ENCODE results near the gene NKAIN4. TPM values are rescaled to one million over a fixed set of nuclear protein-coding genes. Genes with fewer than 3 reads are reported as not detected.

NKAIN4 gene
- total RNA-seq, 1 donor from 2014 or later: 10.2 TPM

DNA sequence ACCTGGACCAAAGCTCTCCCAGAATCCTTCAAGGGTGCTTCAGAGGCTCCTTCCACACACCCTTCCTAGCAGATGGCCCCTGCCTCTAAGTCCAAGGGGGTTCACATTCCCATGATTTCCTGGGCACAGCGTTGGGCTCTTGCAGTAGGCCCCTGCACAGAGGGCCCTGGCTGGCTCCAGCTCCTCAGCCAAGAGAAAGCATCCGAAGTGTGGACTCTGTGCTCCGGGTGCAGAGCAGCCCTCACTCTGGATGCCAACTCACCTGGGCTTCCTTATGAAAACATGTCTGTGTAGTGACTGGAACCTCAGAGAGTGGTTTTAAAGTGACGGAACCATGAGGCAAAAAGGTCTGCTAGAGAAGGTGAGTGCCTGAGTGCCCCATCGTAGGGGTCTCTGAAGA lies 49.9 kb downstream of the NKAIN4 start:
- TF ChIP-seq CTCF (conservative IDR thresholded peaks at IDR 0.05): no peak
- no peaks in the 10 kb centered on the region for H3K4me1 Mint-ChIP-seq (ENCODE audit: unreplicated experiment)
- H3K27me3 Mint-ChIP-seq: no peaks in the 10 kb centered on the region
- H3K9me3 Mint-ChIP-seq: no peaks in the 10 kb centered on the region
- H3K4me3 Mint-ChIP-seq: no peak overlapping the region
- peaks cover 18% of the 10 kb centered on the region for H3K36me3 Mint-ChIP-seq
- no peak for DNase-seq (ENCODE audit: extremely low spot score, unreplicated experiment)
- no peak overlapping the region for H3K27ac Mint-ChIP-seq

- no peak for TF ChIP-seq CTCF (conservative IDR thresholded peaks at IDR 0.05)
- Mint-ChIP-seq H3K9me3 (no peaks in the 10 kb centered on the region), H3K4me3 (no peak overlapping the region), H3K4me1 (ENCODE audit: unreplicated experiment) (peaks cover 10% of the 10 kb centered on the region), H3K27ac (no peak overlapping the region), H3K36me3 (peaks cover 21% of the 10 kb centered on the region), H3K27me3 (no peaks in the 10 kb centered on the region)
- no peak for DNase-seq (ENCODE audit: extremely low spot score, unreplicated experiment)
Observed at GRCh38 chr20:63202811-63203526, 51.3 kb downstream of the NKAIN4 start.

- Mint-ChIP-seq H3K27ac (no peak overlapping the region), H3K27me3 (no peaks in the 10 kb centered on the region), H3K9me3 (no peaks in the 10 kb centered on the region), H3K36me3 (peaks cover 26% of the 10 kb centered on the region), H3K4me3 (no peak overlapping the region), H3K4me1 (ENCODE audit: unreplicated experiment) (peaks cover 19% of the 10 kb centered on the region)
- no peak for DNase-seq (ENCODE audit: extremely low spot score, unreplicated experiment)
- TF ChIP-seq CTCF (conservative IDR thresholded peaks at IDR 0.05): no peak
Observed at GRCh38 chr20:63202021-63202420, 52.2 kb downstream of the NKAIN4 start.

DNA sequence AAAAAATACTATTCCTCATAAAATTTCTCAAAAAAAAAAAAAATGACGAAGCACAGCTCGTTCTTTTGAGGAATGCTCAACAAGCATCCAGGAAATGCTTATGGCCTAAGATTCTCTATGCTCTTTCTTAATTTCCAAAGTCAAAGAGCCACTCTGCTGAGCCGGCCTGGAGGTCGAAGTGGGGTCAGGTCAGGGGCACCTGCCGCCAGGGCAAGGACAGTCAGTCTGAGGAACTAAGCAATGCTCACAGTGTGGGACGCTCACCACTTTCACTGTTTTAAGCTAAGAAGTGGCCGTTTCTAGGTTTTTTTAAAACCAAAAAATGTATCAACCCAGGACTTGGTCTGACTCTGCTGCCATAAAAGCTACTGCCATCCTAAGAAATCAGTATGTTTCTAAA lies 55.7 kb downstream of the NKAIN4 start:
- H3K27me3 Mint-ChIP-seq: no peaks in the 10 kb centered on the region
- peaks cover 19% of the 10 kb centered on the region for H3K4me1 Mint-ChIP-seq (ENCODE audit: unreplicated experiment)
- no peak overlapping the region for H3K4me3 Mint-ChIP-seq
- DNase-seq (ENCODE audit: extremely low spot score, unreplicated experiment): no peak
- peaks cover 34% of the 10 kb centered on the region for H3K36me3 Mint-ChIP-seq
- no peaks in the 10 kb centered on the region for H3K9me3 Mint-ChIP-seq
- TF ChIP-seq CTCF (conservative IDR thresholded peaks at IDR 0.05): no peak
- H3K27ac Mint-ChIP-seq: no peak overlapping the region

DNA sequence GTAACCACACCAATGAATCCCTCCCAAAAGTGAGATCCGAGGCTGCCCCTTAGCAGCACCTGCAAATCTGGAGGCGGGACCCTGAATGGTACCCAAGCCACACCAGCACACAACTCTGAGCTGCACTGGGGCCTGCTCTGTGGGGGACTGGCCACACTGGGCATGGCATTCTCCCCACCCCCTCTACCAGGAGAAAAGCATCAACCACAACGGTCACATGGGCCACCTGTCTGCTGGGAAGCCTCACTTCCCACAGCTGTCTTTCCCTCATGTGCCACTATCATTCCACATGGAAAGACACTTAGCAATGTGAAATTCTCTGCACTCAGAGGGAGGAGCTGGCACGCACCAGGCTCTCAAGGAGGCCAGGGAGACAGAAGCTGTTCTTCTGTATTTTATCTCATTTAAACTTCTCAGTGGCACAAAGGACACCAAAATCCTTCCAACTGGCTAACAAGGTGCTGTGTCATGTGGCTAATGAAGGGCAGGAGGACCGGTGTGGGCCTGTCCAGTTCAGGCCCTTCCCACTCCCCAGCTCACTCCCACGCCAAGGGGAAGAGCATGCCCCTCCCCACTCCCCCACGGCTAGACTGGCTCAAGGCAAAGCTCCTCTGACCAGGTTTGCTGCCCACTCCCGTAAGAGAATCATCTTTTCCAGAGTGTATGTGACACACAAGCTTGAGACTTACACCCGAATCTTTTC lies 57.3 kb downstream of the NKAIN4 start:
- TF ChIP-seq CTCF (conservative IDR thresholded peaks at IDR 0.05): no peak
- H3K36me3 Mint-ChIP-seq: peaks cover 34% of the 10 kb centered on the region
- H3K27me3 Mint-ChIP-seq: no peaks in the 10 kb centered on the region
- H3K27ac Mint-ChIP-seq: no peak overlapping the region
- H3K4me3 Mint-ChIP-seq: no peak overlapping the region
- no peak for DNase-seq (ENCODE audit: extremely low spot score, unreplicated experiment)
- H3K4me1 Mint-ChIP-seq (ENCODE audit: unreplicated experiment): peaks cover 19% of the 10 kb centered on the region
- no peaks in the 10 kb centered on the region for H3K9me3 Mint-ChIP-seq

All from type B pancreatic cell (in vitro differentiated cells).